Immature natural killer cell (primary cell): Measurements from ENCODE around the gene AP2B1. TPM values are rescaled to one million over a fixed set of nuclear protein-coding genes. Genes with fewer than 3 reads are reported as not detected.
"Not testable (repeated sequence)": the region's sequence is repeated elsewhere in the genome, so short reads cannot be mapped to it uniquely, and the experiment has no call there.

Experiments
- DNase-seq, 3 donors: peaks; one replicate each; pipeline ENCODE4 v3.0.0; 2022; ENCODE audit warnings: mixed read lengths in 1 of 3
- H3K27ac Mint-ChIP-seq, 6 donors: one replicate each; pipeline ENCODE4 v1.8.0; 2020; ENCODE audit warnings: mixed read lengths in 6 of 6, mild to moderate bottlenecking in 5 of 6, inconsistent platforms in 4 of 6, moderate library complexity in 3 of 6
- H3K27me3 Mint-ChIP-seq, 3 donors: one replicate each; pipeline ENCODE4 v1.8.0; 2020 to 2021; ENCODE audit warnings: low read depth in 3 of 3, mild to moderate bottlenecking in 3 of 3, mixed read lengths in 3 of 3, moderate library complexity in 3 of 3, inconsistent platforms in 1 of 3
- H3K36me3 Mint-ChIP-seq, 3 donors: one replicate each; pipeline ENCODE4 v1.8.0; 2020; ENCODE audit warnings: mixed read lengths in 3 of 3, inconsistent platforms in 2 of 3, mild to moderate bottlenecking in 2 of 3
- H3K4me1 Mint-ChIP-seq, 2 donors: one replicate each; pipeline ENCODE4 v1.8.0; 2020; ENCODE audit warnings: inconsistent platforms in 2 of 2, mild to moderate bottlenecking in 2 of 2, mixed read lengths in 2 of 2, moderate library complexity in 1 of 2
- H3K4me3 Mint-ChIP-seq, 5 donors: one replicate each; pipeline ENCODE4 v1.8.0; 2020; ENCODE audit warnings: mild to moderate bottlenecking in 5 of 5, mixed read lengths in 5 of 5, inconsistent platforms in 3 of 5, moderate library complexity in 3 of 5
- H3K9me3 Mint-ChIP-seq, 6 donors: one replicate each; pipeline ENCODE4 v1.8.0; 2020; ENCODE audit warnings: mild to moderate bottlenecking in 6 of 6, mixed read lengths in 6 of 6, inconsistent platforms in 4 of 6, moderate library complexity in 3 of 6
- polyA plus RNA-seq, 3 donors: library from polyadenylated mRNA; unstranded; fragments of 300-500 nt; fragmentation: Illumina TruSeq; gene quantifications; one replicate each; pipeline ENCODE4 v1.2.3, GENCODE V29; 2021

AP2B1 gene
- polyA plus RNA-seq, 3 donors from 2014 or later = 43.7 to 79.9 (median 51.4) TPM

DNA sequence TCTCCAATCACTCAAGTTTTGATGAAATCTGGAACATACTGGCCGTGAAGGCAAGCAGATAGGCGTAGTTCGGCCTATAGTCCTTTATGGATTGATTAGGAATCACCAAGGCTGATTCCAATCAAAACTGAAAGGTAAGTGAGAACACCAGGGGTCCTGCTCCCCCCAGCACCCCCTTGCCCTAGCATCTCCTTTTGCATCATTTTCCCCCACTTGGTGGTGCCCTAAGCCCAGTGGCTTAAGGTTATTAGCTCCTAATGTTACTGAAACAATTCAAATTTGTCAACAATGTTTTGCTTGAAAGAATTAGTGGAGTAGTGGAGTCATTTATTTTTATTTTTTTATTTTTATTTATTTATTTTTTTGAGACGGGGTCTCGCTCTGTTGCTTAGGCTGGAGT lies 31.4 kb upstream of the AP2B1 start:
- no peaks in the 10 kb centered on the region for H3K9me3 Mint-ChIP-seq
- no peak overlapping the region for H3K27ac Mint-ChIP-seq
- no peak for DNase-seq
- no peaks in the 10 kb centered on the region for H3K36me3 Mint-ChIP-seq
- H3K27me3 Mint-ChIP-seq = peaks cover 2 to 7% (median 4%) of the 10 kb centered on the region in 3 donors
- H3K4me3 Mint-ChIP-seq = no peak overlapping the region
- no peaks in the 10 kb centered on the region for H3K4me1 Mint-ChIP-seq

DNA sequence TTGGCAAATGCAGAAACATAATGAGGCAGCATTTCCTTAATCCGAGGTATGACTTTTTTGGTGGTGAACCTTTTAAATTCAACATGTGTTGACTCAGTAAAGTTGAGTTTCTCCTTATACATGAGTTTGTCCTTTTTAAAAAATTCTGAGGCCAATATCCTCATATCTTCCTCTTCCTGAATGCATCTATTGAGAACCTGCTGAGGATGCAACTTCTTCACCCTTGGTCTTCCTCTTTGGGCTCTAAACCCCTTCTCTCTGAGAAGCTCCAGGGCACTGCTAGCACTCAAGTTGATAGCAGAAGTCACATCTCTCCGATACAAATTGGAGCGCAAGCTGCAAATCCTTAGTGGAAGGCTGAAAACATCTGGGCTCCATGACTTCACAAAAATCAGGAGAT lies 29.8 kb upstream of the AP2B1 start:
- H3K27me3 Mint-ChIP-seq = peaks cover 2 to 11% (median 4%) of the 10 kb centered on the region in 3 donors
- no peaks in the 10 kb centered on the region for H3K4me1 Mint-ChIP-seq
- no peak overlapping the region for H3K4me3 Mint-ChIP-seq
- no peak for DNase-seq
- no peak overlapping the region for H3K27ac Mint-ChIP-seq
- H3K9me3 Mint-ChIP-seq = no peaks in the 10 kb centered on the region
- H3K36me3 Mint-ChIP-seq = no peaks in the 10 kb centered on the region

GRCh38 chr17:35559495-35560210 lies 27.5 kb upstream of the AP2B1 start:
- Mint-ChIP-seq H3K4me1 (no peaks in the 10 kb centered on the region), H3K4me3 (no peak overlapping the region), H3K27me3 (peaks cover 2 to 11% (median 6%) of the 10 kb centered on the region in 3 donors), H3K9me3 (no peaks in the 10 kb centered on the region), H3K27ac (no peak overlapping the region), H3K36me3 (no peaks in the 10 kb centered on the region)
- DNase-seq = no peak

- no peak within 1 kb of the TSS for H3K4me3 Mint-ChIP-seq
- no peak within 1 kb of the TSS for H3K27ac Mint-ChIP-seq
- no peaks in the 10 kb centered on the region for H3K4me1 Mint-ChIP-seq
- H3K27me3 Mint-ChIP-seq = peaks cover 0 to 11% (median 6%) of the 10 kb centered on the region in 3 donors
- H3K9me3 Mint-ChIP-seq = no peaks in the 10 kb centered on the region
- H3K36me3 Mint-ChIP-seq = no peaks in the 10 kb centered on the region
- no peak for DNase-seq
Observed at GRCh38 chr17:35560703-35561102, 26.4 kb upstream of the AP2B1 start, which contains the start of gene SLFN14. Gene SLFN14, minus strand, starts transcription at chr17:35560819. Its CDS starts 2,757 bp downstream, at chr17:35558062.

DNA sequence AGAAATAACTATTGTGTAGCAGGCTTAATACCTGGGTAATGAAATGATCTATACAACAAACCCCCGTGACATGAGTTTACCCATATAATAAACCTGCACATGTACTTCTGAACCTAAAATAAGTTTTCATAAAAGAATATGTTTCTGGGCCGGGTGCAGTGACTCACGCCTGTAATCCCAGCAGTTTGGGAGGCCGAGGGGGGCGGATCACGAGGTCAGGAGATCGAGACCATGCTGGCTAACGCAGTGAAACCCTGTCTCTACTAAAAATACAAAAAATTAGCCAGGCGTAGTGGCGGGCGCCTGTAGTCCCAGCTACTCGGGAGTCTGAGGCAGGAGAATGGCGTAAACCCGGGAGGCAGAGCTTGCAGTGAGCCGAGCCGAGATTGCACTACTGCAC lies 23.9 kb upstream of the AP2B1 start:
- not testable (repeated sequence) for H3K36me3 Mint-ChIP-seq, H3K9me3 Mint-ChIP-seq, H3K27ac Mint-ChIP-seq, DNase-seq, H3K4me3 Mint-ChIP-seq
- Mint-ChIP-seq H3K4me1 (peaks cover 8 to 16% of the 10 kb centered on the region in 2 donors), H3K27me3 (peaks cover 5 to 15% (median 11%) of the 10 kb centered on the region in 3 donors)

GRCh38 chr17:35566968-35567367 lies 20.2 kb upstream of the AP2B1 start:
- DNase-seq = no peak
- H3K4me1 Mint-ChIP-seq = peaks cover 25 to 43% of the 10 kb centered on the region in 2 donors
- H3K36me3 Mint-ChIP-seq = no peaks in the 10 kb centered on the region
- peak overlapping the region in 5 of 6 donors; percentile 31 to 95 (median 93) for H3K27ac Mint-ChIP-seq
- peak overlapping the region; percentile 74 to 97 (median 87) for H3K4me3 Mint-ChIP-seq
- no peaks in the 10 kb centered on the region for H3K9me3 Mint-ChIP-seq
- peaks cover 5 to 7% (median 5%) of the 10 kb centered on the region in 3 donors for H3K27me3 Mint-ChIP-seq

DNA sequence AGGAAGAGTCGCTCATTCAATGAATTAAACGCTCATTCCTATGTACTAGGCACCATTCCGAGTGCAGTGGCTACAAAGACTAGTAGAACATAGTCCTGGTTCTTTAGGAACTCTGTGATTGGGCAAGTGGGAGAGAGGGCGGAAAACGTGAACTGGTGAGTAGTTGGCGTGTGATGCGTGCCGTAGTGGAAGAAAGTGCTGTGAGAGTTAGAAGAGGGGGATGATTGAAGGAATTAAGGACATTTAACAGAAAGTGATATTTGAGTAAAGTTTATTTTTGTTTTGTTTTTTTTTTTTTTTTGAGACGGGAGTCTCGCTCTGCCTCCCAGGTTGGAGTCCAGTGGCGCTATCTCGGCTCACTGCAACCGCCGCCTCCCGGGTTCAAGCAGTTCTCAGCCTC lies 18.6 kb upstream of the AP2B1 start:
- peak overlapping the region; percentile 90 to 98 (median 95) for H3K27ac Mint-ChIP-seq
- no peaks in the 10 kb centered on the region for H3K9me3 Mint-ChIP-seq
- H3K27me3 Mint-ChIP-seq = peaks cover 3 to 7% (median 5%) of the 10 kb centered on the region in 3 donors
- H3K36me3 Mint-ChIP-seq = no peaks in the 10 kb centered on the region
- DNase-seq = peak in 1 of 3 donors; percentile 14
- H3K4me1 Mint-ChIP-seq = peaks cover 27 to 43% of the 10 kb centered on the region in 2 donors
- peak overlapping the region; percentile 87 to 97 (median 90) for H3K4me3 Mint-ChIP-seq

DNA sequence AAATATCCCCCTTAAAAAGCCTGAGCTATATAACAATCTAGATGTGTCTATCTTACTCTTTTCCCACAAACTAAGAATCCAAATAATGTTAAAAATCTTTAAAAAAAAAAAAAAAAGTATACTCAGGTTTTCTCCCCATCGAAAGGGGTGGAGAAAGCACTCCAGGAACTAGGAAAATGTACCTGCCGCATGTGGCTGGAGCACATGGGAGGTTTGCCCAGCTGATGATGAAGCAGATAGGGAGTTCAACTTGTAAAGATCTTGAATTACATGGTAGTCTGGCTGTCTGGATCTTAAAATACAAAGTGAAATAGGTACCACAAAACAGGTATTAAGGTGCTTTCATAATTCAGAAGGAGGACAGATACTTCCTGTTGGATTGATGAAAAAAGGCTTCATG lies 17.7 kb upstream of the AP2B1 start:
- peak overlapping the region; percentile 44 to 96 (median 76) for H3K4me3 Mint-ChIP-seq
- no peak for DNase-seq
- peak overlapping the region in 2 of 6 donors; percentile 67 to 74 for H3K27ac Mint-ChIP-seq
- peaks cover 27 to 43% of the 10 kb centered on the region in 2 donors for H3K4me1 Mint-ChIP-seq
- no peaks in the 10 kb centered on the region for H3K9me3 Mint-ChIP-seq
- no peaks in the 10 kb centered on the region for H3K36me3 Mint-ChIP-seq
- H3K27me3 Mint-ChIP-seq = peaks cover 3 to 5% (median 5%) of the 10 kb centered on the region in 3 donors

DNA sequence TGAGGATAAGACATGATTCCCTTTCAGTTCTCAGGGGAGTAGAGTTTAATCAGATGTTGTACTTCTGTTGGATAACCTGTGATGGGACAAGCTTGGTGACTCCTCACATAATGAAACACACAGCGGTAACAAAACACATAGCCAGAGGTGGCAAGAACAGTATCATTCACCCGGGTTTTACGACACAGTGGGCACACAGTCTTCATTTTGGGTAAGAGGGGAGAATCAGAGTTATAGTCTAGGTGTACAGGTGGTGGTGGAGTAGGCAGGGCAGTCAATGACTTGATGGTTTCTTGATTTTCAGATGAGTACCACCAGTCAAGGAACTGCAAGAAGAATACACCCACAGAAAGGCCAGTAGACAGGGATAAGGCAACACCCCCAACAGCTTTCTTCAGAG lies 11.4 kb upstream of the AP2B1 start:
- H3K36me3 Mint-ChIP-seq = no peaks in the 10 kb centered on the region
- no peak for DNase-seq
- peaks cover 0 to 8% (median 0%) of the 10 kb centered on the region in 3 donors for H3K27me3 Mint-ChIP-seq
- peak overlapping the region in 1 of 5 donors; percentile 10 for H3K4me3 Mint-ChIP-seq
- H3K9me3 Mint-ChIP-seq = no peaks in the 10 kb centered on the region
- H3K27ac Mint-ChIP-seq = peak overlapping the region in 5 of 6 donors; percentile 10 to 82 (median 31)
- H3K4me1 Mint-ChIP-seq = peaks cover 24 to 28% of the 10 kb centered on the region in 2 donors

DNA sequence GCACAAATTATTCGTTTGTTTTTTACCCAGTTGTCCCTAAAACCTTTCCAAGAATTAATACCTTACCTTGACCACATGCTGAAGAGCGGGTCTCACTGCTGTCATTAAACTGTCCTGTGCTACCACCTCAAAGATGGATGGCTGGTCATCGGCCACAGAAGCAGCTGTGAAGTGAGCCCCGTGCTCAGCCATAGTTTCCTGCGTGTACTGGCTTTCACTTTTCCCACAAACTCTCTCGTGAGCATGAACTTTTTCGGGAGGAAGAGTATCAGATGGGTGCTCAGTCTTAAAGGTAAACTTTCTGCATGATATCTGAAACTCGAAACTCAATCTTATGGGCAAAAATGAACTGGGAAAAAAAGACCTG lies 9.3 kb upstream of the AP2B1 start:
- Mint-ChIP-seq H3K27me3 (peaks cover 0 to 8% (median 0%) of the 10 kb centered on the region in 3 donors), H3K4me1 (peaks cover 22 to 26% of the 10 kb centered on the region in 2 donors), H3K27ac (peak overlapping the region; percentile 98 to 100 (median 99))

GRCh38 chr17:35578197-35578928 lies 8.8 kb upstream of the AP2B1 start, which contains the start of gene PEX12:
Gene PEX12, minus strand, starts transcription at chr17:35578571. Its CDS starts 550 bp downstream, at chr17:35578021.
- Mint-ChIP-seq H3K27ac (peak within 1 kb of the TSS; percentile 98 to 100 (median 99)), H3K4me1 (peaks cover 22 to 26% of the 10 kb centered on the region in 2 donors), H3K4me3 (peak within 1 kb of the TSS; percentile 89 to 99 (median 97)), H3K27me3 (peaks cover 0 to 9% (median under 1%) of the 10 kb centered on the region in 3 donors), H3K9me3 (no peaks in the 10 kb centered on the region), H3K36me3 (no peaks in the 10 kb centered on the region)
- DNase-seq = peak; percentile 85 to 89 (median 87)

More for the DNA sequence above, 9.3 kb upstream of the AP2B1 start:
- peak overlapping the region; percentile 89 to 99 (median 97) for H3K4me3 Mint-ChIP-seq
- DNase-seq = peak in 1 of 3 donors; percentile 26
- no peaks in the 10 kb centered on the region for H3K9me3 Mint-ChIP-seq
- no peaks in the 10 kb centered on the region for H3K36me3 Mint-ChIP-seq

- DNase-seq = no peak
- peaks cover 22 to 26% of the 10 kb centered on the region in 2 donors for H3K4me1 Mint-ChIP-seq
- no peaks in the 10 kb centered on the region for H3K36me3 Mint-ChIP-seq
- no peaks in the 10 kb centered on the region for H3K9me3 Mint-ChIP-seq
- H3K4me3 Mint-ChIP-seq = peak overlapping the region; percentile 89 to 99 (median 97)
- peak overlapping the region; percentile 98 to 100 (median 99) for H3K27ac Mint-ChIP-seq
- H3K27me3 Mint-ChIP-seq = peaks cover 0 to 10% (median 1%) of the 10 kb centered on the region in 3 donors
Observed at GRCh38 chr17:35578929-35579432, 8.1 kb upstream of the AP2B1 start.

DNA sequence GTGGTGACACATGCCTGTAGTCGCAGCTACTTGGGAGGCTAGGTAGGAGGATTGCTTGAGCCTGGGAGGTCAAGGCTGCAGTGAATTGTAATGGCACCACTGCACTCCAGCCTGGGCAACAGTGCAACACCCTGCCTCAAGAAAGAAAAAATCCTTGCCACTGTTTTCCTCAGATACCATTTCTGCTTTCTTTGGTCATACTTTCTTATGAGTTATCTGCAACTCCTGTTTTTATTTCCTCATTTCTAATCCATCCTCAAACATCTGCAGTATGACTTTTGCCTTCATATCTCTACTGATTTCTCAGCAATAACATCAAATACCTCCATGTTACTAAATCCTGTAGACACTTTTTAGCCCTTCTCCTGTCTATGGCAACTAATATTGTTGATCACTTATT lies 3.1 kb upstream of the AP2B1 start:
- no peaks in the 10 kb centered on the region for H3K9me3 Mint-ChIP-seq
- no peaks in the 10 kb centered on the region for H3K36me3 Mint-ChIP-seq
- no peak for DNase-seq
- H3K27me3 Mint-ChIP-seq = peaks cover 12 to 14% (median 14%) of the 10 kb centered on the region in 3 donors
- H3K4me3 Mint-ChIP-seq = no peak overlapping the region
- H3K4me1 Mint-ChIP-seq = peaks cover 30 to 32% of the 10 kb centered on the region in 2 donors
- H3K27ac Mint-ChIP-seq = no peak overlapping the region
